Measurements from ENCODE around the gene TMEM273.

The TMEM273 gene

GRCh38 chr10:49140304-49141177, 47.6 kb downstream of the TMEM273 start:
- DNase-seq (ENCODE audit: low spot score): no peak

GRCh38 chr10:49139846-49140195, 48.4 kb downstream of the TMEM273 start:
- no peak for DNase-seq (ENCODE audit: low spot score)

- no peak for DNase-seq (ENCODE audit: low spot score)
Observed at GRCh38 chr10:49139028-49139845, 49.0 kb downstream of the TMEM273 start.

GRCh38 chr10:49138361-49138891, 49.8 kb downstream of the TMEM273 start:
- DNase-seq (ENCODE audit: low spot score): no peak

GRCh38 chr10:49136525-49136924, 51.7 kb downstream of the TMEM273 start:
- DNase-seq (ENCODE audit: low spot score): no peak

GRCh38 chr10:49135575-49136313, 52.4 kb downstream of the TMEM273 start:
- DNase-seq (ENCODE audit: low spot score): no peak

- no peak for DNase-seq (ENCODE audit: low spot score)
Observed at GRCh38 chr10:49134327-49134726, 53.9 kb downstream of the TMEM273 start.

GRCh38 chr10:49133706-49134248, 54.4 kb downstream of the TMEM273 start, which contains the start of gene FAM170B:
Gene FAM170B (minus strand): TSS chr10:49134021. CDS start chr10:49133918, 103 bp downstream.
- DNase-seq (ENCODE audit: low spot score): no peak

- no peak for DNase-seq (ENCODE audit: low spot score)
Observed at GRCh38 chr10:49132362-49132737, 55.8 kb downstream of the TMEM273 start.

- no peak for DNase-seq (ENCODE audit: low spot score)
Observed at GRCh38 chr10:49131507-49132361, 56.5 kb downstream of the TMEM273 start.

GRCh38 chr10:49129376-49129775, 58.8 kb downstream of the TMEM273 start:
- DNase-seq (ENCODE audit: low spot score): no peak

- no peak for DNase-seq (ENCODE audit: low spot score)
Observed at GRCh38 chr10:49128854-49129253, 59.3 kb downstream of the TMEM273 start.

- no peak for DNase-seq (ENCODE audit: low spot score)
Observed at GRCh38 chr10:49123981-49124950, 63.9 kb downstream of the TMEM273 start.

GRCh38 chr10:49120911-49121310, 67.3 kb downstream of the TMEM273 start:
- no peak for DNase-seq (ENCODE audit: low spot score)

GRCh38 chr10:49119746-49120145, 68.4 kb downstream of the TMEM273 start:
- DNase-seq (ENCODE audit: low spot score): peak; percentile 11

- DNase-seq (ENCODE audit: low spot score): no peak
Observed at GRCh38 chr10:49118430-49119074, 69.6 kb downstream of the TMEM273 start.

- no peak for DNase-seq (ENCODE audit: low spot score)
Observed at GRCh38 chr10:49117376-49118070, 70.7 kb downstream of the TMEM273 start.
